HFFc6 (cell line): ENCODE measurements around the gene GALNT15. TPM values are rescaled to one million over a fixed set of nuclear protein-coding genes. Genes with fewer than 3 reads are reported as not detected.

Source experiments
- DNase-seq: peaks from one replicate; pipeline ENCODE4 v3.0.0-alpha.2; 2018
- H3K27ac Mint-ChIP-seq: 2 replicates; pipeline ENCODE4 v1.8.0; 2020; ENCODE audit warnings: mild to moderate bottlenecking, mixed read lengths
- H3K27me3 Mint-ChIP-seq: 2 replicates; pipeline ENCODE4 v1.8.0; 2021; ENCODE audit warnings: mild to moderate bottlenecking, moderate library complexity, mixed read lengths; ENCODE audit not compliant: insufficient read depth
- H3K36me3 Mint-ChIP-seq: 2 replicates; pipeline ENCODE4 v1.8.0; 2021; ENCODE audit warnings: low read depth, mixed read lengths
- H3K4me1 Mint-ChIP-seq: 2 replicates; pipeline ENCODE4 v1.8.0; 2020; ENCODE audit warnings: low read depth, mixed read lengths
- H3K4me3 Mint-ChIP-seq: 2 replicates; pipeline ENCODE4 v1.8.0; 2020; ENCODE audit warnings: mild to moderate bottlenecking, moderate library complexity, mixed read lengths
- H3K9me3 Mint-ChIP-seq: 2 replicates; pipeline ENCODE4 v1.8.0; 2020; ENCODE audit warnings: mild to moderate bottlenecking, mixed read lengths
- total RNA-seq, 6 experiments: library from RNA; stranded (reverse); fragmentation: NEBNext Ultra II Directional; extraction: Animal tissue kit (Norgen Biotek cat#: 25700); gene quantifications; 2 replicates in 1 of 6; 3 replicates in 5 of 6; pipeline ENCODE4 v1.2.3, GENCODE V29; 2021
- TF ChIP-seq, protein P1 (sequence below): fragments of 200-600 bp; sonication (generic); IDR thresholded peaks from 2 replicates; pipeline ENCODE4 v1.5.0; 2021; ENCODE audit warnings: antibody characterized with exemption, mild to moderate bottlenecking

GALNT15 gene
- total RNA-seq, 6 experiments from 2014 or later: 5.5 to 7.2 (median 6.4) TPM

DNA sequence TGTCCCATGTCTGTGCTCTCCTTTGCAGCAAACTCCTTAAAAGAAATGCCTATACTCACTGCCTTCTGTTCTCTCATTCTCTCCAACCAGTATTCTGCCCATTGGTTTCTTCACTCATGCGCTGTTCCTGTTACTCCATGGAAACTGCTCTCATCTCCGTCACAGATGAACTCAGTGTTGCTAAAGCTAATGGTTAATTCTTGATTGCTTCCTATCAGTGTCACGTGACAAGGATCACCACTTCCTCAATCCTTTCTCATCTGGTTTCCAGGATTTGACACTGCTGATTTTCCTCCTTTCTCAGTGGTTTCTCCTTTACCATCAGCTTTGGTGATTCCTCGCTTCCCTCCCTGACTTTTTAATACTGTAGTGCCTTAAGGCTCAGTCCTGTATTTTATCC, 87.7 kb downstream of the GALNT15 start:
- Mint-ChIP-seq H3K9me3 (no peaks in the 10 kb centered on the region), H3K27ac (no peak overlapping the region), H3K4me3 (no peak overlapping the region), H3K36me3 (peaks cover 15% of the 10 kb centered on the region), H3K4me1 (peaks cover 34% of the 10 kb centered on the region), H3K27me3 (no peaks in the 10 kb centered on the region)
- DNase-seq: no peak
- TF ChIP-seq, protein P1, sequence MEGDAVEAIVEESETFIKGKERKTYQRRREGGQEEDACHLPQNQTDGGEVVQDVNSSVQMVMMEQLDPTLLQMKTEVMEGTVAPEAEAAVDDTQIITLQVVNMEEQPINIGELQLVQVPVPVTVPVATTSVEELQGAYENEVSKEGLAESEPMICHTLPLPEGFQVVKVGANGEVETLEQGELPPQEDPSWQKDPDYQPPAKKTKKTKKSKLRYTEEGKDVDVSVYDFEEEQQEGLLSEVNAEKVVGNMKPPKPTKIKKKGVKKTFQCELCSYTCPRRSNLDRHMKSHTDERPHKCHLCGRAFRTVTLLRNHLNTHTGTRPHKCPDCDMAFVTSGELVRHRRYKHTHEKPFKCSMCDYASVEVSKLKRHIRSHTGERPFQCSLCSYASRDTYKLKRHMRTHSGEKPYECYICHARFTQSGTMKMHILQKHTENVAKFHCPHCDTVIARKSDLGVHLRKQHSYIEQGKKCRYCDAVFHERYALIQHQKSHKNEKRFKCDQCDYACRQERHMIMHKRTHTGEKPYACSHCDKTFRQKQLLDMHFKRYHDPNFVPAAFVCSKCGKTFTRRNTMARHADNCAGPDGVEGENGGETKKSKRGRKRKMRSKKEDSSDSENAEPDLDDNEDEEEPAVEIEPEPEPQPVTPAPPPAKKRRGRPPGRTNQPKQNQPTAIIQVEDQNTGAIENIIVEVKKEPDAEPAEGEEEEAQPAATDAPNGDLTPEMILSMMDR: no peak

DNA sequence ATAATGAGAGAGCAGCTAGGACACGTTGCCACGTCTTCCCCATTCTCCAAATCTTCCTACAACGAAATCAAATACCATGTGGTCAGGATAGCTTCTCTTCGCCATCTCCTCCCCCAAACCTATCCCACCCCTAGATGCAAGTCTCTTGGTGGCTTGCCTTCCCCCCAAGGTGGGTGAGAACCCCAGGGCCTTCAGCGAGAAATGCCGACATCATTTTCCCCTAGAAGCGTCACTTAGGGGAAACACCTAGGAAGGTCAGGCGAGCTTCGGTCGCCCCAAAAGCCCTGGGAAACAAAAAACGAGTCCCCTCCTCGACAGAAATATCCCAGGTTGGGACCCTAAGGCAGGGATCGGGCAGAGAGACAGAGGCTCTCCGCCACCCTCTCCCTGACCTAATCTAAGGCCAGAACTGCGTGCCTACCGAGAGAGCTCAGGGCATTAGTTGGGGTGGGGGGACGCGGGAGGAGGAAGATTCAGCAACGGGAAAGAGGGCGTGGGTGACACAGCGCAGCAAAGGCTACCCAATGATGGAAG, 89.8 kb downstream of the GALNT15 start:
- Mint-ChIP-seq H3K4me3 (peak overlapping the region; percentile 96; the same call in 1 of the 2 replicates), H3K27ac (peak overlapping the region; percentile 98), H3K9me3 (no peaks in the 10 kb centered on the region), H3K36me3 (peaks cover 15% of the 10 kb centered on the region), H3K27me3 (no peaks in the 10 kb centered on the region), H3K4me1 (peaks cover 41% of the 10 kb centered on the region)
- TF ChIP-seq, protein P1: no peak
- DNase-seq: no peak

DNA sequence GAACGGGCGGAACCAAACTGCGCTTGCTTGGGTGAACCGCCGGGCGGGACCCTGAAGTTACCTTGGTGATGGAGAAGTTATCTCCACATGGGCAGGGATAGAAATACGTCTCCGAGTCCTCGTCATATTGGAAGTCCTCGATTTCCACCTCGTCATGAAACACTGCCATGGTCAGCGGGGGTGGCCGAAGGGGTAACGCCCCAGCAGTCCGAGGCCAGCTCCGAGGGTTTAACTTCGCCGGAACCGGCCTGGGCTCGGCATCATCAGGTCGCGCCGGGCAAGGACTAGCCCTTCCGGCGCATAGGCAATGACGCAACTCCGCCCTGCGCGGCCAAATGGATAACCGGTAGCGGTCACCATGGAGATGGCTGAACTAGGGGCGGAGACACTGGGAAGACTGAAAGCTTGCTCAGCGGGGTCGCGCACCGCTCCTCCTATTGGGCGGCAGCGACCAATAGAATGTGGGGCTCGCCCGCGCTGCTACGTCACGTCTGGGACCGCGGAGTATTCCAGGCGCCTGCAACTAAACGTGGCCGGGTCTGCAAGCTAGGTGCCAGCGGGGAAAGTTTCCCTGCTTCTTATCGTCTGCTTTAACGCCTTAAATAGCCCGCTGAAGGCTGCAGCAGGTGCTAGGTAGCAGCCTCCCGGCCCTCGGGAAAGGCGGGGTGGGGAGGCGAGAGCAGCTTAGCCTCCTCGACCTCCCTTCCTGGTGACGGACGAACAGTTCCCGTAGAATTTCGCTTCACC, 90.4 kb downstream of the GALNT15 start, which contains the start of the genes DPH3 and OXNAD1:
DPH3 (minus strand) TSS at position 236 of the 747 bp plus-strand sequence; CDS start at position 169, 67 bp downstream.
OXNAD1 (plus strand) TSS at position 505 of the 747 bp plus-strand sequence. CDS start 5,741 bp downstream, outside the sequence.
- H3K27ac Mint-ChIP-seq: peak within 1 kb of the TSS; percentile 98
- peaks cover 12% of the 10 kb centered on the region for H3K36me3 Mint-ChIP-seq
- peaks cover 41% of the 10 kb centered on the region for H3K4me1 Mint-ChIP-seq
- no peaks in the 10 kb centered on the region for H3K9me3 Mint-ChIP-seq
- H3K27me3 Mint-ChIP-seq: no peaks in the 10 kb centered on the region
- TF ChIP-seq, protein P1: peak; percentile 34; the same call in 1 of the 2 replicates
- H3K4me3 Mint-ChIP-seq: peak within 1 kb of the TSS; percentile 96; the same call in 1 of the 2 replicates
- peak; percentile 100 for DNase-seq

DNA sequence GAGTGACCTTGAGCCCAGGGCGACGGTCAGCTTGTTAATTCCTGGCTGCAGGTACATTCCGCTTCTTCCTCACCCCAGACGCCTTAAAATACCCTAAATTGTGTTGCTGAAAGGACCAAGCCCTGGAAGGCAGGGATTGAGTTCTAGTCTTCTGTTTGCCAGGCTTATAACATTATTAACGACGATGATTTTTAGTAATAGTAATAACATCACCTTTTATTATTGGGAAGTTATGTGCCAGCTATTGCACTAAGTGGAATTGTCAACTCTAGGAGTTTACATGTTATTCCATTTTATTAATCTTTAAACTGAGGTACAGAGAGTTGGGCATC, 90.9 kb downstream of the GALNT15 start:
- no peak for DNase-seq
- Mint-ChIP-seq H3K27ac (peak overlapping the region; percentile 98), H3K4me1 (peaks cover 41% of the 10 kb centered on the region), H3K4me3 (peak overlapping the region; percentile 96; the same call in 1 of the 2 replicates), H3K9me3 (no peaks in the 10 kb centered on the region), H3K36me3 (peaks cover 9% of the 10 kb centered on the region), H3K27me3 (no peaks in the 10 kb centered on the region)
- TF ChIP-seq, protein P1: no peak

DNA sequence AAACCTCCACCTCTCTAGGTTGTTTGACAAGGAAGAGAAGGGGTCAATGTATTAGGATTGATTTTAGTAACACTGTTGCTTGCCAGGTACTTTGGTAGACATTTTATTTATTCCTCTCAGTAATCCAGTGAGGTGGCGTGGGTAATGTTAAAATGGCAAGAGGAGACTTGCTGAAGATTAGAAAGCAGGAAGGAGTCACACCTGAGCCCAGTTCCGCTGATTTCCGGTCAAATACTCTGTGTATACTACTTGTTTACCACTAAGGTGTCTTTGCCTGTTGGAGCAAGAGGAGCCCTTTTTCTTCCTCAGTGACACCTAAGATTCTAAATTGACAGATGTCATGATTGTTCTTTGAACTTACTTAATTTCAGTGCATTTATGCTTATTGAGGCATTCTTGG, 92.2 kb downstream of the GALNT15 start:
- 0 out of 2 replicates have a peak overlapping the region, but pooled peaks have one; percentile 4 for H3K27ac Mint-ChIP-seq

More for the DNA sequence above, 92.2 kb downstream of the GALNT15 start:
- H3K27me3 Mint-ChIP-seq: no peaks in the 10 kb centered on the region
- peaks cover 9% of the 10 kb centered on the region for H3K36me3 Mint-ChIP-seq
- H3K4me1 Mint-ChIP-seq: peaks cover 30% of the 10 kb centered on the region
- no peak for DNase-seq
- H3K9me3 Mint-ChIP-seq: no peaks in the 10 kb centered on the region
- H3K4me3 Mint-ChIP-seq: no peak overlapping the region
- TF ChIP-seq, protein P1: no peak
